NCI-H2171 treated with DMSO at 0.1 percent for 48 hours (cell line): Measurements from ENCODE around the gene STRIP1.
"Not testable (repeated sequence)": the region's sequence is repeated elsewhere in the genome, so short reads cannot be mapped to it uniquely, and the experiment has no call there.

Experiments used
- DNase-seq: peaks from one replicate; lab custom pipeline; 2025; lab: John Stamatoyannopoulos, UW

STRIP1 gene

GRCh38 chr1:110068646-110069403, 34.4 kb downstream of the STRIP1 start:
- DNase-seq, result no peak

- DNase-seq, result no peak
Measured at GRCh38 chr1:110069404-110070281, 35.2 kb downstream of the STRIP1 start.

- DNase-seq, result no peak
Measured at GRCh38 chr1:110070282-110070669, 35.9 kb downstream of the STRIP1 start.

- no peak for DNase-seq
Measured at GRCh38 chr1:110070671-110071242, 36.3 kb downstream of the STRIP1 start, which contains the start of gene ALX3. Gene ALX3, minus strand, starts transcription at chr1:110070672. Its CDS starts 60 bp downstream, at chr1:110070612.

GRCh38 chr1:110074166-110074565, 39.7 kb downstream of the STRIP1 start:
- no peak for DNase-seq

GRCh38 chr1:110076789-110077500, 42.5 kb downstream of the STRIP1 start:
- DNase-seq, result no peak

- not testable (repeated sequence) for DNase-seq
Measured at GRCh38 chr1:110079995-110080394, 45.6 kb downstream of the STRIP1 start.

GRCh38 chr1:110081061-110081460, 46.6 kb downstream of the STRIP1 start:
- no peak for DNase-seq

- no peak for DNase-seq
Measured at GRCh38 chr1:110082477-110082876, 48.1 kb downstream of the STRIP1 start.

GRCh38 chr1:110083061-110083865, 48.8 kb downstream of the STRIP1 start:
- DNase-seq, result no peak

GRCh38 chr1:110083866-110084226, 49.4 kb downstream of the STRIP1 start:
- DNase-seq, result no peak

GRCh38 chr1:110084227-110085078, 50.0 kb downstream of the STRIP1 start:
- no peak for DNase-seq

GRCh38 chr1:110085671-110086070, 51.2 kb downstream of the STRIP1 start:
- no peak for DNase-seq

- no peak for DNase-seq
Measured at GRCh38 chr1:110086961-110087360, 52.5 kb downstream of the STRIP1 start.

GRCh38 chr1:110087812-110088738, 53.7 kb downstream of the STRIP1 start:
- DNase-seq, result peak; percentile 47

GRCh38 chr1:110088739-110089316, 54.4 kb downstream of the STRIP1 start:
- no peak for DNase-seq

GRCh38 chr1:110089561-110090275, 55.3 kb downstream of the STRIP1 start:
- no peak for DNase-seq

GRCh38 chr1:110091381-110091780, 57.0 kb downstream of the STRIP1 start:
- DNase-seq, result no peak
